Adipocyte (in vitro differentiated cells): Measurements from ENCODE around the gene PTPN13.
A peak's percentile ranks its signal among the peaks of the same experiment; 100 is the strongest.

Experiments
- DNase-seq: peaks from one replicate; pipeline ENCODE4 v3.0.0-alpha.2; 2015; ENCODE audit warnings: low read depth
- H3K27me3 ChIP-seq: replicated peaks from 2 replicates; pipeline ENCODE4 v1.7.0; 2013; ENCODE audit warnings: mild to moderate bottlenecking, low read length, moderate library complexity; ENCODE audit not compliant: control insufficient read depth, insufficient read depth
- H3K36me3 ChIP-seq: 2 replicates; pipeline ENCODE4 v1.7.0; 2013; ENCODE audit warnings: low read length, mild to moderate bottlenecking, moderate library complexity; ENCODE audit not compliant: control insufficient read depth, insufficient read depth, severe bottlenecking
- H3K4me1 ChIP-seq: 2 replicates; pipeline ENCODE4 v1.7.0; 2013; ENCODE audit warnings: mild to moderate bottlenecking, low read length, moderate library complexity; ENCODE audit not compliant: control insufficient read depth, insufficient read depth
- H3K4me3 ChIP-seq: 2 replicates; pipeline ENCODE4 v1.7.0; 2013; ENCODE audit warnings: mild to moderate bottlenecking, low read length, moderate library complexity
- H3K9ac ChIP-seq: 2 replicates; pipeline ENCODE4 v1.7.0; 2013; ENCODE audit warnings: mild to moderate bottlenecking, low read length, moderate library complexity
- H3K9me3 ChIP-seq: 2 replicates; pipeline ENCODE4 v1.7.0; 2013; ENCODE audit warnings: mild to moderate bottlenecking, low read length, moderate library complexity; ENCODE audit not compliant: control insufficient read depth

The PTPN13 gene

GRCh38 chr4:86775061-86775460 is 180.9 kb downstream of the PTPN13 start:
- Histone ChIP-seq H3K27me3 (no peaks in the 10 kb centered on the region), H3K36me3 (peaks cover 77% of the 10 kb centered on the region), H3K4me1 (no peaks in the 10 kb centered on the region), H3K9me3 (no peaks in the 10 kb centered on the region), H3K9ac (no peak overlapping the region), H3K4me3 (no peak overlapping the region)
- DNase-seq = peak; percentile 6

GRCh38 chr4:86778175-86778574 is 184.1 kb downstream of the PTPN13 start:
- no peak for DNase-seq
- H3K36me3 ChIP-seq = peaks cover 70% of the 10 kb centered on the region

GRCh38 chr4:86788826-86789225 is 194.7 kb downstream of the PTPN13 start:
- DNase-seq = no peak

More at GRCh38 chr4:86778175-86778574, 184.1 kb downstream of the PTPN13 start:
- H3K9ac ChIP-seq = no peak overlapping the region
- H3K4me3 ChIP-seq = no peak overlapping the region
- H3K9me3 ChIP-seq = no peaks in the 10 kb centered on the region
- H3K4me1 ChIP-seq = no peaks in the 10 kb centered on the region
- H3K27me3 ChIP-seq = no peaks in the 10 kb centered on the region

GRCh38 chr4:86791126-86791525 is 197.0 kb downstream of the PTPN13 start:
- no peak for DNase-seq
- H3K27me3 ChIP-seq = no peaks in the 10 kb centered on the region
- H3K4me3 ChIP-seq = no peak overlapping the region
- H3K9ac ChIP-seq = no peak overlapping the region
- H3K4me1 ChIP-seq = no peaks in the 10 kb centered on the region
- H3K36me3 ChIP-seq = peaks cover 63% of the 10 kb centered on the region
- H3K9me3 ChIP-seq = no peaks in the 10 kb centered on the region

More at GRCh38 chr4:86788826-86789225, 194.7 kb downstream of the PTPN13 start:
- H3K4me3 ChIP-seq = no peak overlapping the region
- H3K9me3 ChIP-seq = no peaks in the 10 kb centered on the region
- H3K9ac ChIP-seq = no peak overlapping the region
- H3K4me1 ChIP-seq = no peaks in the 10 kb centered on the region
- H3K36me3 ChIP-seq = peaks cover 85% of the 10 kb centered on the region
- no peaks in the 10 kb centered on the region for H3K27me3 ChIP-seq

- Histone ChIP-seq H3K4me3 (no peak overlapping the region), H3K36me3 (peaks cover 81% of the 10 kb centered on the region)
- DNase-seq = no peak
These were observed 215.7 kb downstream of the PTPN13 start for GRCh38 chr4:86809809-86810208.

GRCh38 chr4:86810847-86811246 is 216.7 kb downstream of the PTPN13 start:
- Histone ChIP-seq H3K4me3 (no peak overlapping the region), H3K9ac (no peak overlapping the region), H3K4me1 (peaks cover 1% of the 10 kb centered on the region), H3K36me3 (peaks cover 81% of the 10 kb centered on the region), H3K27me3 (no peaks in the 10 kb centered on the region), H3K9me3 (peaks cover 9% of the 10 kb centered on the region)
- DNase-seq = no peak

More at GRCh38 chr4:86809809-86810208, 215.7 kb downstream of the PTPN13 start:
- H3K9me3 ChIP-seq = no peaks in the 10 kb centered on the region
- H3K4me1 ChIP-seq = no peaks in the 10 kb centered on the region
- no peak overlapping the region for H3K9ac ChIP-seq
- no peaks in the 10 kb centered on the region for H3K27me3 ChIP-seq

- Histone ChIP-seq H3K9me3 (peaks cover 10% of the 10 kb centered on the region), H3K36me3 (peaks cover 49% of the 10 kb centered on the region), H3K4me3 (peak overlapping the region; percentile 48), H3K9ac (peak overlapping the region; percentile 55), H3K27me3 (no peaks in the 10 kb centered on the region), H3K4me1 (peaks cover 18% of the 10 kb centered on the region)
- DNase-seq = no peak
These were observed 221.5 kb downstream of the PTPN13 start for GRCh38 chr4:86815653-86816052.

- H3K4me3 ChIP-seq = peak overlapping the region; percentile 48
- DNase-seq = peak; percentile 76
- H3K9me3 ChIP-seq = peaks cover 10% of the 10 kb centered on the region
- H3K9ac ChIP-seq = peak overlapping the region; percentile 55
- no peaks in the 10 kb centered on the region for H3K27me3 ChIP-seq
- peaks cover 18% of the 10 kb centered on the region for H3K4me1 ChIP-seq
- peaks cover 38% of the 10 kb centered on the region for H3K36me3 ChIP-seq
These were observed 222.6 kb downstream of the PTPN13 start for GRCh38 chr4:86816501-86817273.

- no peak overlapping the region for H3K9ac ChIP-seq
- H3K36me3 ChIP-seq = peaks cover 27% of the 10 kb centered on the region
- DNase-seq = peak; percentile 21
- H3K9me3 ChIP-seq = peaks cover 10% of the 10 kb centered on the region
- H3K4me1 ChIP-seq = peaks cover 18% of the 10 kb centered on the region
- no peaks in the 10 kb centered on the region for H3K27me3 ChIP-seq
- H3K4me3 ChIP-seq = no peak overlapping the region
These were observed 224.1 kb downstream of the PTPN13 start for GRCh38 chr4:86818211-86818610.

GRCh38 chr4:86818841-86819240 is 224.7 kb downstream of the PTPN13 start:
- DNase-seq = no peak
- Histone ChIP-seq H3K4me1 (peaks cover 18% of the 10 kb centered on the region), H3K4me3 (no peak overlapping the region), H3K27me3 (no peaks in the 10 kb centered on the region), H3K9me3 (peaks cover 10% of the 10 kb centered on the region), H3K9ac (no peak overlapping the region), H3K36me3 (peaks cover 21% of the 10 kb centered on the region)

GRCh38 chr4:86819561-86819960 is 225.4 kb downstream of the PTPN13 start:
- H3K9me3 ChIP-seq = peaks cover 10% of the 10 kb centered on the region
- H3K4me1 ChIP-seq = peaks cover 18% of the 10 kb centered on the region
- H3K4me3 ChIP-seq = no peak overlapping the region
- no peak for DNase-seq
- H3K36me3 ChIP-seq = peaks cover 16% of the 10 kb centered on the region
- H3K9ac ChIP-seq = no peak overlapping the region
- no peaks in the 10 kb centered on the region for H3K27me3 ChIP-seq
